Caco-2 (cell line): Measurements from ENCODE around the gene CRISPLD2. TPM values are rescaled to one million over a fixed set of nuclear protein-coding genes. Genes with fewer than 3 reads are reported as not detected.

ENCODE experiments used
- BruUV-seq: library from RNA; stranded (reverse); fragments of 400-500 nt; replicated peaks from 2 replicates; lab custom pipeline; 2021; lab: Mats Ljungman, UMichigan
- CTCF ChIA-PET: fragments of 300-600 bp; sonication (Branson Sonifier 250); formaldehyde crosslinking; loops from one replicate; lab custom pipeline; 2022; ENCODE audit warnings: antibody characterized with exemption; lab: Charles Lee
- POLR2A ChIA-PET: fragments of 300-600 bp; sonication (Branson Sonifier 250); formaldehyde crosslinking; loops from one replicate; lab custom pipeline; 2022; ENCODE audit warnings: antibody characterized with exemption; lab: Charles Lee
- DNase-seq, 2 experiments: peaks; one replicate each; pipeline versions ENCODE4 v3.0.0 to v3.0.0-alpha.2; 2020 to 2022
- H3K27me3 ChIP-seq: replicated peaks from 2 replicates; pipeline ENCODE4 v1.6.0; 2011; ENCODE audit warnings: low read length; ENCODE audit not compliant: control insufficient read depth, insufficient read depth
- H3K36me3 ChIP-seq: 2 replicates; pipeline ENCODE4 v1.5.1; 2011; ENCODE audit warnings: low read length; ENCODE audit not compliant: control insufficient read depth, insufficient read depth
- H3K4me1 ChIP-seq: fragments of 250-450 bp; sonication (Bioruptor Pico); 2 replicates; pipeline ENCODE4 v1.5.1; 2020; ENCODE audit warnings: mild to moderate bottlenecking
- H3K4me3 ChIP-seq: 2 replicates; pipeline ENCODE4 v1.5.1; 2011; ENCODE audit warnings: low read depth, mild to moderate bottlenecking, control low read depth, low read length
- H3K9me3 ChIP-seq: fragments of 250-450 bp; sonication (Bioruptor Pico); 2 replicates; pipeline ENCODE4 v1.5.1; 2020; ENCODE audit warnings: mild to moderate bottlenecking, moderate library complexity
- H3K27ac Mint-ChIP-seq: one replicate; pipeline ENCODE4 v1.8.0; 2022; ENCODE audit warnings: mixed read lengths; ENCODE audit not compliant: unreplicated experiment
- H3K27me3 Mint-ChIP-seq: one replicate; pipeline ENCODE4 v1.8.0; 2022; ENCODE audit warnings: mixed read lengths; ENCODE audit not compliant: insufficient read depth, unreplicated experiment
- H3K36me3 Mint-ChIP-seq: one replicate; pipeline ENCODE4 v1.8.0; 2022; ENCODE audit warnings: mild to moderate bottlenecking, mixed read lengths; ENCODE audit not compliant: insufficient read depth, unreplicated experiment
- H3K4me1 Mint-ChIP-seq: one replicate; pipeline ENCODE4 v1.8.0; 2022; ENCODE audit warnings: low read depth, mixed read lengths; ENCODE audit not compliant: unreplicated experiment
- H3K4me3 Mint-ChIP-seq: one replicate; pipeline ENCODE4 v1.8.0; 2022; ENCODE audit warnings: mild to moderate bottlenecking, moderate library complexity, mixed read lengths; ENCODE audit not compliant: unreplicated experiment
- H3K9me3 Mint-ChIP-seq: one replicate; pipeline ENCODE4 v1.8.0; 2022; ENCODE audit warnings: mixed read lengths; ENCODE audit not compliant: unreplicated experiment
- CTCF ChIP-seq, 2 experiments: fragments of 200-600 bp in 1 of 2; IDR thresholded peaks; 1 replicate in 1 of 2; 2 replicates in 1 of 2; pipeline versions ENCODE4 v1.5.1 to v1.8.0; 2011 to 2022; ENCODE audit warnings: antibody characterized with exemption in 1 of 2, control low read depth in 1 of 2, inconsistent platforms in 1 of 2, low read depth in 1 of 2, low read length in 1 of 2, mild to moderate bottlenecking in 1 of 2, moderate library complexity in 1 of 2; ENCODE audit not compliant: insufficient read depth in 1 of 2, severe bottlenecking in 1 of 2, unreplicated experiment in 1 of 2
- intact Hi-C: fragments of 100-400 bp; cut with micrococcal nuclease; formaldehyde crosslinking; loops from one replicate; pipeline ENCODE4 v1.10.0; 2022; ENCODE audit not compliant: unreplicated experiment
- total RNA-seq: library from RNA; stranded (reverse); gene quantifications from 2 replicates; pipeline ENCODE4 v1.2.3, GENCODE V29; 2022

Gene CRISPLD2
- total RNA-seq, 1 experiment from 2014 or later = 4.0 TPM

DNA sequence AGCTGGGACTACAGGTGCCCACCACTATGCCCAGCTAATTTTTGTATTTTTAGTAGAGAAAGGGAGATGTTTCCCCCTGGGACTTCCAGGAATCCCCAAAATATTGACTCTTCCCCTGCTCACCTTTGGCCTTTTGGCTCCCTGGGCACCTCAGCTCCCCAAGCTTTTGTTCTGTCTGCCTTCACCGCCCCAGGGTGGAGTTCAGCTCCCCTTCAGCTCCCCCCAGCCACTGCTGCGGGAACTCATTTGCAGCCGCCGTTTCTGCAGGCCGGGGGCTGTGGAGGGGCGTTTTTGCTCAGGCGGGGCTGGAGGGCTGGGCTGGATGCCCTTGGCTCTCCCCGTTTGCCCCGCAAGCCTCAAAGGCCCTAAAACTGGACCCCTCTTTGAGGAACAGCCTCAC, 47.9 kb downstream of the CRISPLD2 start:
- Histone ChIP-seq H3K9me3 (no peaks in the 10 kb centered on the region), H3K4me1 (0 out of 2 replicates have a peak, but pooled peaks cover 6% of the 10 kb centered on the region), H3K27me3 (no peaks in the 10 kb centered on the region), H3K36me3 (no peaks in the 10 kb centered on the region), H3K4me3 (no peak overlapping the region)
- POLR2A ChIA-PET = no interaction called here
- no peaks in the 10 kb centered on the region for H3K9me3 Mint-ChIP-seq
- BruUV-seq = no TSS peak
- CTCF ChIA-PET = interaction anchor here (0.7 kb wide), 1 partner anchor 113 kb away, joined by 3 read pairs; no protein-coding TSS in a partner anchor
- H3K27ac Mint-ChIP-seq = no peak overlapping the region
- no peaks in the 10 kb centered on the region for H3K36me3 Mint-ChIP-seq
- DNase-seq = no peak
- no peaks in the 10 kb centered on the region for H3K4me1 Mint-ChIP-seq
- H3K27me3 Mint-ChIP-seq = no peaks in the 10 kb centered on the region
- H3K4me3 Mint-ChIP-seq = no peak overlapping the region
- intact Hi-C loops = no loop called here
- TF ChIP-seq CTCF (IDR thresholded peaks at IDR 0.05; ENCODE audit: insufficient read depth in 1 of 2, low read depth in 1 of 2, low read length in 1 of 2, severe bottlenecking in 1 of 2, unreplicated experiment in 1 of 2) = no peak

- intact Hi-C loops = no loop called here
- no peak for TF ChIP-seq CTCF (IDR thresholded peaks at IDR 0.05; ENCODE audit: insufficient read depth in 1 of 2, low read depth in 1 of 2, low read length in 1 of 2, severe bottlenecking in 1 of 2, unreplicated experiment in 1 of 2)
- no peak for DNase-seq
- Mint-ChIP-seq H3K9me3 (no peaks in the 10 kb centered on the region), H3K27me3 (no peaks in the 10 kb centered on the region), H3K36me3 (no peaks in the 10 kb centered on the region), H3K4me1 (no peaks in the 10 kb centered on the region), H3K4me3 (no peak overlapping the region), H3K27ac (no peak overlapping the region)
- H3K4me1 ChIP-seq = 0 out of 2 replicates have a peak, but pooled peaks cover 6% of the 10 kb centered on the region
- no peaks in the 10 kb centered on the region for H3K36me3 ChIP-seq
- H3K4me3 ChIP-seq = no peak overlapping the region
- BruUV-seq = no TSS peak
- H3K27me3 ChIP-seq = no peaks in the 10 kb centered on the region
- POLR2A ChIA-PET = no interaction called here
- CTCF ChIA-PET = no interaction called here
- H3K9me3 ChIP-seq = no peaks in the 10 kb centered on the region
Observed at GRCh38 chr16:84868328-84868727, 48.5 kb downstream of the CRISPLD2 start.

- no peak overlapping the region for H3K4me3 Mint-ChIP-seq
- Histone ChIP-seq H3K4me1 (0 out of 2 replicates have a peak, but pooled peaks cover 6% of the 10 kb centered on the region), H3K9me3 (no peaks in the 10 kb centered on the region), H3K36me3 (no peaks in the 10 kb centered on the region), H3K27me3 (no peaks in the 10 kb centered on the region), H3K4me3 (no peak overlapping the region)
- no TSS peak for BruUV-seq
- POLR2A ChIA-PET = no interaction called here
- CTCF ChIA-PET = no interaction called here
- H3K36me3 Mint-ChIP-seq = no peaks in the 10 kb centered on the region
- no peak overlapping the region for H3K27ac Mint-ChIP-seq
- H3K4me1 Mint-ChIP-seq = no peaks in the 10 kb centered on the region
- no peaks in the 10 kb centered on the region for H3K27me3 Mint-ChIP-seq
- no peaks in the 10 kb centered on the region for H3K9me3 Mint-ChIP-seq
- DNase-seq = no peak
- TF ChIP-seq CTCF (IDR thresholded peaks at IDR 0.05; ENCODE audit: insufficient read depth in 1 of 2, low read depth in 1 of 2, low read length in 1 of 2, severe bottlenecking in 1 of 2, unreplicated experiment in 1 of 2) = no peak
- intact Hi-C loops = no loop called here
Observed at GRCh38 chr16:84868829-84869472, 49.2 kb downstream of the CRISPLD2 start.
